T-helper 22 cell (primary cell): ENCODE data around the gene EVI5L.
A peak's percentile ranks its signal among the peaks of the same experiment; 100 is the strongest.

Experiments used
- DNase-seq: peaks from one replicate; pipeline ENCODE4 v3.0.0-alpha.2; 2020; ENCODE audit warnings: low read depth

EVI5L gene

DNA sequence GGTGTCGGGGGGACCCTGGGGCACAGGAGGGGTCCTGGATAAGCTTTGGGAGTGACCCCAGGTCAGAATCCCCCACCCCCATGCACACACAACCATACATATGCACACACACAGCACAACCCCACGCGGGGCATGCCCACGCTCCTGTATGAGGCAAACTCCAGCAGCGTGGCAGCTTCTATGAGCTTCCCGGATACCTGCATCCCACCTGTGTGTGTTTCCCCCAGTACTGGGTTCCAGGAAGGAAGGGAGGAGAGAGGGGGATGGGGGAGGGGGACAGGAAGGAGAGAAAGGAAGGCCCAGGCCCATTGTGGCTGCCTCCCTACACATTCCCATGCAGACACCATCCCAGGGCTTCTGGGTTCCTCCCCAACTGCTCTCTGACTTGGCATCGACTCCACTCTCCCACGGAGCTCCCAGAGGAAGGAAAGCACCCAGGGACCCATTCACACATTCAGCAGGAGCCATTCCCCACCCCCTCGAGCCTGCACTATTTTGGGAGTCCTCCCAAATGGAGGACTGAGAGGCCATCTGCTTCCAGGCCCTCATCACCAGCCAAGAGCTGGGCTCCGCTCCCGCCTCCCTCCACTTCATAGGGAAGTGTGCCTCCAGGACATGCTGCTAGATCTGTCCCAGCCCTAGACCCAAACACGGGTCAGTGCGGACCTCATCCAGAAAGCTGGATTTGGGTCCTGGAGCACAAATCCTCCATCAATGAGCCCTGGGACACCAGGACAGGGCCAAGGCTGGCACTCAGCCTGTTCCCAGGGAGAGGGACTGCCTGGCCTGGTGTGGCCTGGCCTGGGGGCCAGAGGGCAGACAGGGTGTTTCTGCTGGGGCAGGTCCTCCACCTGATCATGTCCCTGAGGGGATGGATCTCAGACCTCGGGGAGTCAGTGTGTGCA, 30.9 kb downstream of the EVI5L start:
- no peak for DNase-seq

DNA sequence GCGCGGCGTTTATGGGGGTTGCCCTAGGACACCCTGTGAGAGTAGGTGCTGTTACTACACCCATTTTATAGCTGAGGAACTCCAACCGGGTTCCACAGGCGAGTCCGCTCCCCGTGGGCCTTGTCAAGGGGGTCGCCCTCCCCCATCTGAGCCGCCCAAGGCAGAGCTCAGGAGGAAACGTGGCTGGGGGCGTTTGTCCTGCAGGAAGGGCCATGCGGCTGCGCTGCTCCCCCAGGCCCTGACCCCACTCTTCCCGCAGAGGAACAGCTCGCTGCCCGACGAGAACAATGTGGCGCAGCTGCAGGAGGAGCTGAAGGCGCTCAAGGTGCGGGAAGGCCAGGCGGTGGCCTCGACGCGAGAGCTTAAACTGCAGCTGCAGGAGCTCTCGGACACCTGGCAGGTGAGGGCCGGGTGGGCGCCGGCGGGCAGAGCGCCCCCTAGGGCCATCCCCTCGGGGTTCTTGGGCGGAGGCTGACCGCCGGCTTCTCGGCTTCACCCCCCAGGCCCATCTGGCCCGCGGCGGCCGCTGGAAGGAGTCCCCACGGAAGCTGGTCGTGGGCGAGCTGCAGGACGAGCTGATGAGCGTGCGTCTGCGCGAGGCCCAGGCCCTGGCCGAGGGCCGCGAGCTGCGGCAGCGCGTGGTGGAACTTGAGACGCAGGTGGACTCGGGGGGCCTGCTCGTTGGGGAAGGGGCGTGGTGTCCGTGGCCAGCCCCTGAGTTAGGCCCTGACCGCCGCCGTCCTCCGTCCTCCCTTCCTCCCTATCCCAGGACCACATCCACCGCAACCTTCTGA, 31.8 kb downstream of the EVI5L start:
- DNase-seq, result no peak

DNA sequence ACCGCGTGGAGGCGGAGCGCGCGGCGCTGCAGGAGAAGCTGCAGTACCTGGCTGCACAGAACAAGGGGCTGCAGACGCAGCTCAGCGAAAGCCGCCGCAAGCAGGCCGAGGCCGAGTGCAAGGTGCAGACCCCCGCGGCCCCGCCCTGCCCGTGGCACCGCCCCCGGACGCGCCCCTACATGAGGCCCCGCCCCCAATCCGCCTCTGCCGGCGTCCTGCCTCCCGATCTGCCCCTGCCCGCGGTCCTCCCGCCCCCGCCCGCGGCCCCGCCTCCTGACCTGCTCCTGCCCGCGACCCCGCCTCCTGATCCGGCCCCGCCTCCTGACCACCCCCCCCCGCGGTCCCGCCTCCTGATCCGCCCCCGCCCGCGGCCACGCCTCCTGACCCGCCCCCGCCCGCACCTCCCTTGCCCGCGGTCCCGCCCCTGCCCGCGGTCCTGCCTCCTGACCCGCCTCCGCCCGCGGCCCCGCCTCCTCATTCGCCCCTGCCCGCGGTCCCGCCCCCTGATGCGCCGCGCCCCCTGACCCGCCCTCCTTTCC, 32.5 kb downstream of the EVI5L start:
- DNase-seq, result peak; percentile 70

DNA sequence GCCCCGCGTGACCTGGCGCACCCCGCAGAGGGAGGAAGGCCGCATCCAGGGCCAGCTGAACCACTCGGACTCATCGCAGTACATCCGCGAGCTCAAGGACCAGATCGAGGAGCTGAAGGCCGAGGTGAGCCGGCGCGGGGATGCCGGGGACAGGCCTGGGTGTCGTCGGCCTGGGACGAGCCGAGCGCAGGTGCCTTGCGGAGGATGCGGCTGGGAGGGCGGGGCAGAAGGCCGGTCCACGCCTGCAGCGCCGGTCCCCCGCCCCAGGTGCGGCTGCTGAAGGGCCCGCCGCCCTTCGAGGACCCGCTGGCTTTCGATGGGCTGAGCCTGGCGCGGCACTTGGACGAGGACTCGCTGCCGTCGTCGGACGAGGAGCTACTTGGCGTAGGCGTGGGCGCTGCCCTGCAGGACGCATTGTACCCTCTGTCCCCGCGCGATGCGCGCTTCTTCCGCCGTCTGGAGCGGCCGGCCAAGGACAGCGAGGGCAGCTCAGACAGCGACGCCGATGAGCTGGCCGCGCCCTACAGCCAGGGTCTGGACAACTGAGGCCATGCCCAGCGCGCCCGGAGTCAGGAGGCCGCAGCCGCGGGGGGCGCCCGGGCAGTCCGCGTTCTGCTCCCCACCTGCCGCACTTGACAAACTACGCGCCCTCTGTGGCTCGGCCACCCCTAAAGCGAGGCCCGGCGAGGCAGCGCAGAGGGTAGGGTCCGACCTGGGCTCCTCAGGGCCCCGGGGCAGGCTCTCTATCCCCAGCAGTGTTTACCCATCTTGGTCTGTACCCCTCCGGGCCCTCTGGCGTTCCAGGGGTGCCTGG, 33.3 kb downstream of the EVI5L start:
- DNase-seq, result no peak

DNA sequence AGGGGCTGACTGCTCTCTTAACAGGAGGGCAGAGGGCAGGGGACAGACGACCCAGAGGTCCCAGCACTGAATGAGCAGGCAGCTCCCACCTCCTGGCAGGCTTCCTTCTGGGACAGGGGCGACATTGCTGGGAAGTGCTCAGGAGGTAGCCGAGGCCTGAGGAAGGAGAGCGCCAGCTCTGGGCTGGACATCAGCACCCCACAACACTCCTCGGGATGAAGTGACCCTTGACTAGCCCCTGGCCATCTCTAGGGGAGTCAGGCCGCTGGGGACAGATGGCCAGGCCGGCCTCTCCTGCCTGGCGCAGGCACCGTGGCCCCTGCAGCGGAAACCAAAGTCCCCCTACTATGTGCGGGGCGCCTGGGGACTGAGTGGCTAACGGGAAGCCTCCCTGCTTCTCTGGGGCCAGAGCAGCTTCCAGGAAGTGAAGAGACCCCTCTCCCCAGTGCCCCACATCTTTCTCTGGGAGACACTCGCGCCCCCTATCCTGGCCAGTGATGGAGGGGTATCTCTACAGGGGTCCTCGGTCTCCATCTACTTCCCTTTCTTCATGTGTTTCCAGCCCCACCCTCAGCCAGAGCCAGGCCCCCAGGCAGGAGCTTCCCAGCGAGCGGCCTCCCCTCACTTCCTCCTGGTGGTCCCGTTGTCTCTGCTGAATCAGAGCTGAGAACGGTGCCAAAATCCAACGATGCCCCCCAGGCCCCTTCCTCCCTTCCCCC, 34.1 kb downstream of the EVI5L start:
- DNase-seq, result no peak

DNA sequence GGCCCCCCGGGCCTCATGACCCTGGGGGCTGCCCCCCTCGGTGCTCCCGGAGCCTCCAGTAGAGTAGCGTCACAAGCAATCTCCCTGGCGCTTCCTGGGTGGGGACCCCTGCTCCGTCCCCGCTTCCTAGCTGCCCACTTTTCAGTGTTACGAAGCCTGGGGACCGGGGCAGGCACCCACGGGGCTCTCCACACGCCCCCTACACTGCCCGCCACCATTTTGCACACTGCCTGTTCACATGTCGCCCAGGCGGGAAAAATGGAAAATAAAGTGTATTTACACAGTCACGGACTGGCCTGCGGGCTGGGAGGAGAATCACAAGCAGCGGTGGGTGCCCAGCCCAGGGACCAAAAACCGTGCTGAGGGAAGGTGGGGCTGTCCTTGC, 34.7 kb downstream of the EVI5L start:
- no peak for DNase-seq

DNA sequence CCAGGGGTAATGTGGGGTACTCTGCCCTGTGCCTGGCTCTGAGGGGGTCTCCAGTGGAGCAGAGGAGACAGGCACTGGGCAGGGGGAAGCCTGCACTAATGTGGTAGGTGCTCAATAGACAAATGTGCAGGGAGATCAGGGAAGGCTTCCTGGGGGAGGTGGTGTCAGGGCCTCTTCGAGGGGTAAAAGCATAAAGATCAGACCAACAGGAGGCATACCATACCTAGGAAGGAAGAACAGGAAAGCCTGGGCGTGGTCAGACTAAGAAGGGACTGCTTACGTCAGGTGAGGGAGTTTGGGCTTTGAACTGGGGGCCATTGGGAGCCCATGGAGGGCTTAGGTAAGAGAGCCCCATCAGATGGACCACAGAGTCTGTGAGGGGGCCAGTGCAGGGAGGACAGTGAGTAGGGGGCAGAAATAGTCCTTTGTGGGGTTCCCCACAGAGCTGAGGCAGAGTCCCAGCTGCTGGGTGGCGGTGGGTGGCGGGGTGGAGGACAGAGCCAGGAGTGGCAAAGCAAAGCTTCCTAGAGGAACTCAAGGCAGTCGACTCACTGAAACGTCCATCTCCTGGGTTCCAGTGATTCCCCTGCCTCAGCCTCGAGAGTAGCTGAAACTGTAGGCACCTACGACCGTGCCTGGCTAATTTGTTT, 35.4 kb downstream of the EVI5L start:
- no peak for DNase-seq

DNA sequence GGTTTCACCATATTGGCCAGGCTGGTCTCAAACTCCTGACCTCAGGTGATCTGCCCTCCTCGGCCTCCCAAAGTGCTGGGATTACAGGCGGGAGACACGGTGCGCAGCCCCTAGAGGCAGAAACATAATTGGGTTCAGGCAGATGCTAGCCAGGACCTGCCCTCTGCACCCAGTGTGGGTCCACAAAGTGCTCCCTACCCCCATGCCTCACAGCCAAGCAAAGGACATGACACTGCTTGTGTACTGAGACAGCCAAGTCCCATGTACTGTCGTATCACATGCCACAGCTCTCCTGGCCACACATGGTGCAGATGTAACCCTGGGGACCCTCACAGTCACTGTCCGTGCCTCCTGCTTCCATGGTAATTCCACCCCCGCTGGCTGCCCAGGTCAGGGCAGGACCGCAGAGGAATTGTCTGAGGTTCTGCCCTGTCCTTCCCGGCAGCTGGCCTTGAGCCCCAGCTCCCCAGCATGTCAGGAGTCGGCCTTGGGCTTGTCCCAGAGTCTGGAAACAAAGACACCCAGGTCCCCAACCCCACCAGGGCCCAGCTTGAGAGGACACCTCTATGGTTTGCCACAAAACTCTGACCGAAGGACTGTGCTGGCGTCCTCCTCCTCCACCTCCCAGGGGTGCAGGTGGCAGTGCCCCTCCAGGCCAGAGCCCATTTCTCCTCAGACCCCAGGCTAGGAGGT, 36.5 kb downstream of the EVI5L start:
- no peak for DNase-seq

DNA sequence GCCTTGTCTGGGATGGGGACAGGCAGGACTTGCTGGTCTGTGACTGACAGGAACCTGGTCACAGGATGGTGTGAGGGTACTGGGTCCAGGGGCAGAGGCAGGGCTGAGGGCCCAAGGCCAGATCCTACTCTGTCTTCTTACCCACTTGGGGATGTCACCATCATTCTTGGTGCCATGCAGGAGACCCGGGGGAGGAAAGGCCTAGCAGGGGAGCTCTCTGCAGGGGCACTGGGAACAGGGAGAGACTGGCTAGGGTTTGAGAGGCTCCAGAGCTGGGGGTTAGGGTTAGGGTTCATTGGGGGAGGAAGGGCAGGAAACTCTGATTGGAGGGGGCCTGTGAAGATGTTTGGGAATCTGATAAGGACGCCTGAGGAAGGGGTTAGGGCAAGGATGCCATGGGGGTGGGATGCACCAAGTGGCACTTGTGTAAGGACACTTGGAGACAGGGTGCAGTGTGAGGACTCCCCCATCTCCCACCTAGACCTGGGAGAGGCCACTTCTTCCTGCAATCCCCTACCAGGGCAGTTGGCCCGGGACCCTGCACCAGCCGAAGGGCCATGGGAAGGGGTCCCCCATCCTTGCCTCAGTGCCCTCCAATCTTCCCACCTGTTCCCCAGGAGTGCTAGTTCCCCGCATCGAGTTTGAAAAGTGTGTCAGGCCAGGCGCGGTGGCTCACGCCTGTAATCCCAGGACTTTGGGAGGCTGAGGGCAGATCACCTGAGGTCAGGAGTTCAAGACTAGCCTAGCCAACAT, 37.2 kb downstream of the EVI5L start:
- DNase-seq, result no peak

DNA sequence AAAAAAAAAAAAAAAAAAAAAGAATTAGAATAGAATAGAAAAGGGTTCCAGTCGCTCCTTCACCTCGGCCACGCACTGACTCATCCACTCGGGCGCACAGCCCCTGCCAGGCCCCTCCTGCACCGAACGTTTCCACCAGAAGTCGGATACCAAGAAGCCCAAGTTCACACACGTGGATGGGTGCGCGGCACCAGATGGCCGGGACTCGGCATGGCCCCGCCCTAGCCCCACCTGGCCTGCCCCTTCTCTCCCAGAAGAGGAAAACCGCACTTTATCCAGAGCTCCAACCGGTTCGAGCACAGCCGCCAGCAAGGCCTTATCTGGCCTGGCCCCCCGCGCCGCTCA, 38.3 kb downstream of the EVI5L start:
- no peak for DNase-seq

DNA sequence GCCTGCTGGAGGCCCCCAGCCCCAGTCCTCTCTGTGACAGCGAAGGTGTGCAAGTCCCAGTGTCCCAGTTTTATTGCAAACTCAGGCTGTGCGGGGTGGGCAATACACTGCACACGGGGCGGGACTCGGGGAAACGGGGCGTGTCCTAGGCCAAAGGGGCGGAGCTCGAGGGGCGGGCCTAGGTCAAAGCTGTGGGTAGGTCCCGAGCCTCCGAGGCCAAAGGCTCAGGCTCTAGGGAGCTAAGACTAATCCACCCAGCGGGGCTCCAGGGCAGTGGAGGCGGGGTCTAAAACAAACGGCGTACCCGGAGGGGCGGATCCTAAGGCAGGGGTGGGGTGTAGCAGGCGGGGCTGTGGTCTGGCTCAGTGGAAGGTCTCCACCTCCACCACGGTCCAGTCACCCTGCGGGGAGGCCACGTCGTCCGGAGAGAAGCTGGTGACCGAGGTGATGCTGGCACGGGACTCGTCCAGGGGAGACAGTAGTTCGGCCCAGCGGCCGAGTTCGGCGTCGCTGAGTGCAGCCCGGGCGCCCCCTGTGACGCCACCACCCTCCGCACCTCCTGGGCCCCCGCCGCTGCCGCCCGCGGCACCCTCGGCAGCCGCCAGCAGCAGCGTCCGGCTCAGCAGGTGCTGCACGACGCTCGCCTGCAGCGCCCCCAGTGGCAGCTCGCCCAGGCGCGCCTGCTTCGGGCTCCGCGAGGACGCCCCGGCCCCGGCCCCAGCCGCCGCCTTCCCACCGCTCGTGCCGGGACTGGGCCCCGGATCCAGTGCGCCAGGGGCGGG, 38.8 kb downstream of the EVI5L start:
- DNase-seq, result peak; percentile 67

DNA sequence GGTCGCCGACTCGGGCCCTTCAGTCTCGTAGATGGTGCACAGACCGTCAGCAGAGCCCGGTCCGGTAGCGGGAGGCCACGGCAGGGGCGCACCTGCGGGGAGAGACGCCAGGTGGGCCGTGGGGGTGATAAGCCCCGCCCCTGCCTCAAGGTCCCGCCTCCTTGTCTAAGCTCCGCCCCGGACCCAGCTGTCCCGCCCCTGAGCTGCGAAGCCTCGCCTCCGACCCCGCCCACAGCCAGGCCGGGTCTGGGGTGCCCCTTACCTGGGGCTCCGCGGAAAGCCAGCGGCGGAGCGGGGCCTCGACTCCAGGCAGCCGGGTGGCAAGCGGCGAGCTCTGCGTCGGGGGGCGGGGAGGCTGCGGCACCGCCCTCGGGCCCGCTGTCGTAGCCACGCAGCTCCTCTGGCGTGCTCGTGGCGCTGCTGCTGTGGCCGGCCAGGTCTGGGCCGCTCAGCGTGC, 39.5 kb downstream of the EVI5L start:
- DNase-seq, result peak; percentile 64

DNA sequence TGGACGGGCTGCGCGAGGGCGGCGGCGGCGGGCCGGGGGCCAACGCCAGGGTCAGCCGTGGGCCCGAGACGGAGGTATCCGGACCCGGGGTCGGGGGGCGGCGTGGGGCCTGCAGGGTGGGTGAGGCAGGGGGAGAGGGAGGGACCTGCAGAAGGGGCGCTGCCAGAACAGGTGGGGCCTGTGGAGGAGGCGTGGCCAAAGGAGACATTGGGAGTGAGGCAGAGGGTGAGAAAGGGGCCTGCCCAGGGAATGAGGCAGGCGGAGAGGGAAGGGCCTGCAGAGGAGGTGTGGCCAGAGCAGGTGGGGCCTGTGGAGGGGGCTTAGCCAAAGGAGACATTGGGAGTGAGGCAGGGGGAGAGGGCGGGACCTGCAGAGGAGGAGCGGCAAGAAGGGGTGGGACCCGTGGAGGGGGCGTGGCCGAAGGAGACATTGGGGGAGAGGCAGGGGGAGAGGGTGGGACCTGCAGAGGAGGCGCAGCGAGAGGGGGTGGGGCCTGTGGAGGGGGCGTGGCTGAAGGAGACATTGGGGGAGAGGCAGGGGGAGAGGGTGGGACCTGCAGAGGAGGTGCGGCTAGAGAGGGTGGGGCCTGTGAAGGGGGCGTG, 40.0 kb downstream of the EVI5L start:
- DNase-seq, result peak; percentile 52

DNA sequence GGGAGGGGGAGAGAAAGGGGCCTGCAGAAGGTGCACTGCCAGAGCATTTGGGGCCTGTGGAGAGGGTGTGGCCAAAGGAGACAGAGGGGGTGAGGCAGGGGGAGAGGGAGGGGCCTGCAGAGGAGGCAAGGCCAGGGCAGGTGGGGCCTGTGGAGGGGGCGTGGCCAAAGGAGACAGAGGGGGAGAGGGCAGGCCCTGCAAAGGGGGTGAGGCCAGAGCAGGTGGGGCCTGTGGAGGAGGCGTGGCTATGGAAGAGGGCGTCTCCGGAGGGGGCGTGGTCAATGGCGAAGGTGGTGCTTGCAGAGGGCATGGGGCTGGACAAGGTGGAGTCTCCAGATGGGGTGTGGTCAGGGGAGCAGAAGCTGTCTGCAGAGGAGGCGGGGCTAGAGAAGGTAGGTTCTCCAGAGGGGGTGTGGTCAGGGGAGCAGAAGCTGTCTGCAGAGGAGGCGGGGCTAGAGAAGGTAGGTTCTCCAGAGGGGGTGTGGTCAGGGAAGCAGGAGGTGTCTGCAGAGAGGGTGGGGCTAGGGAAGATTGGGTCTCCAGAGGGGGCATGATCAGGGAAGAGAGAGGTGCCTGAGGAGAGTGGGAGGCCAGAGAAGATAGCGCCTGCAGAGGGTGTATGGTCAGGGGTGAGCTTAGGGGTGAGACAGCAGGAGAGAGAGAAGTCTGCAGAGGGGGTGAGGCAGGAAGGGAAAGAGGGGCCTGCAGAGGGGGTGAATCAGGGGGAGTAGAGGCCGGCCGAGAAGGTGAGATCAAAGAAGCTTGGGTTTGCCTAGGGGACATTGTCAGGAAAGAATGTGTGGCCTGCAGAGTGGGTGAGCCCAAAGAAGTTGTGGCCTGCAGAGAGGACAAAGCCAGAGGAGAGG, 40.8 kb downstream of the EVI5L start:
- peak; percentile 30 for DNase-seq

DNA sequence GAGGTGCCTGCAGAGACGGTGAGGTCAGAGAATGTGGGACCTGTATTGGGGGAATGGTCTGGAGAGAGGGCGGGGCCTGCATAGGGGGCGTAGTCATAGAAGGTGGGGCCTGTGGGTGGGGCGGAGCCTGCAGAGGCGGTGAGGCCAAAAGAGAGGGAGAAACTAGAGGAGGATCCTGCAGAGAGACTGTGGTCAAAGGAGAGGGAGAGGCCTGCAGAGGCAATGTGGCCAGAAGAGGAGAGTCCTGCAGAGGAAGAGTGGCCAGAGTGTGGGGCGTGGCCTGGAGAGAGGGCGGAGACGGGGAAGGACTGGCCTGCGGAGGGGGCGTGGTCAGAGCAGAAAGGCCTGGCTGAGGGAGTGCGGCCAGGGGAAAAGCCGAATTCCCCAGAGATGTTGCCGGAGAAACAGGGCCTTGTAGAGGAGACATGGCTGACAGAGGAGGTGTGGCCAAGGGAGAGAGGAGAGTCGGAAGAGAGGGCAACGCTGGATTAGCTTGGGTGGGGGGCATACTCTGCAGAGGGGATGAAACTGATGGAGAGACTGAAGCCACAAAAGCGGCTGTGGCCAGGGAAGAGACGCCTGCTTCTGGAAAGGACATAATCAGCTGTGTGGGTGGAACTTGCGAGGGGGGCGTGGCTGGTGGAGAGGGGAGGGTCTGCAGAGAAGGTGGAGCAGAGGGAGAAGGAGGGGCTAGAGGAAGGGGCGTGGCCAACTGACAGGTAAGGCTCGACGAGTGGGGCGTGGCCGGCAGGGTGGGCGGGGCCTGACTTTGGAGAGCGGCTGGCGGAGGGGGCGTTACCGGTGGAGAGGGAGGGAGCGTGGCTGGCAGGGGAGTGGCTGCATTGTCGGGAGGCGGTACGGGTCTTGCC, 41.7 kb downstream of the EVI5L start:
- DNase-seq, result peak; percentile 77
